GM12873 (cell line): ENCODE results near the gene SGO2.

Experiments used
- TF ChIP-seq, protein P1 (sequence below): IDR thresholded peaks from 2 replicates; pipeline ENCODE4 v1.5.1; 2012; ENCODE audit warnings: low read depth, mild to moderate bottlenecking, moderate library complexity, low read length, control low read depth; ENCODE audit not compliant: insufficient read depth; ENCODE audit errors: missing control alignments

SGO2 gene

DNA sequence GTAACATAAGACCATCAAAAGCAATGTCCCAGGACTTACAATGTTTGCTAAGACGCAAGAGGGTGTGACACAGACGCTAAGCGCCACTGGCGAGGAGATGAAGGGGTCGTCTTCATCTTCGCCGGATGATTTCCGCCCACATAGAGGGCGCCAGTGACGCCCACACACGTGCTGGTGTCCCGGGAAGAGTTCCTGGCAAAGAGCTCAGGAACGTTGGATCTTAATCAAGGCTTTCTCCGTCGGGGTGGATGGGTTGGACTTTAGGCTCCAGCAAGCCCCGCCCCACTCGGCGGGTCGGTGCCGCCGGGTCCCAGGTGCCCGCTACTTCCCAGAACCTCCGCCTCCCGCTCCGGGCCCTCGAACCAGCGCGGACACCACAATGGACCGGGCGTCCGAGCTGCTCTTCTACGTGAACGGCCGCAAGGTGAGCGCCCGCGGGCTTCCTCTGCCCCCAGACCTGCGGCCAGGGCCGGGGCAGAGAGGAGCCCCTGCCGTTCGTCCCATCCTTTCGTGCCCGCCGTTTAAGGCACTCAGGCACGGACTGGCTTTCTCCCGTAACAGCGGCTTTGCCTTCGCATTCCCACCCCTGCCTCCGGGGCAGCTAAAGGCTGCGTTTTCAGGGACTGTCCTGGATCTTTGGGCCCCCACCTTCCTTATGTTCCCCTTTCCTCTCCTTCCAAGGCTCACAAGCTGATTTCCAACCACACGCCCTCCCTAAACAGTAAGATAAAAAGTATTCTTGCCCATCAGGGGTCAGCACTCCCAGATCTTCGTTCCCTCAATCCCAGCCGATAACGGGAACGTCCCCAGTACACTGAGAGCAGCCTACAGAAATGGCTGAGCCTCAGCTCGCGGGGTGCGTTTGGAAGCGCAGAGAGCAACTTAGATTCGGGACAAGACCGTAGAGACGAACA, 60.0 kb downstream of the SGO2 start, which contains the start of gene AOX1:
TSS of gene AOX1 (plus strand) at position 285 of the 914 bp plus-strand sequence. CDS start at position 380, 95 bp downstream.
- TF ChIP-seq, protein P1, sequence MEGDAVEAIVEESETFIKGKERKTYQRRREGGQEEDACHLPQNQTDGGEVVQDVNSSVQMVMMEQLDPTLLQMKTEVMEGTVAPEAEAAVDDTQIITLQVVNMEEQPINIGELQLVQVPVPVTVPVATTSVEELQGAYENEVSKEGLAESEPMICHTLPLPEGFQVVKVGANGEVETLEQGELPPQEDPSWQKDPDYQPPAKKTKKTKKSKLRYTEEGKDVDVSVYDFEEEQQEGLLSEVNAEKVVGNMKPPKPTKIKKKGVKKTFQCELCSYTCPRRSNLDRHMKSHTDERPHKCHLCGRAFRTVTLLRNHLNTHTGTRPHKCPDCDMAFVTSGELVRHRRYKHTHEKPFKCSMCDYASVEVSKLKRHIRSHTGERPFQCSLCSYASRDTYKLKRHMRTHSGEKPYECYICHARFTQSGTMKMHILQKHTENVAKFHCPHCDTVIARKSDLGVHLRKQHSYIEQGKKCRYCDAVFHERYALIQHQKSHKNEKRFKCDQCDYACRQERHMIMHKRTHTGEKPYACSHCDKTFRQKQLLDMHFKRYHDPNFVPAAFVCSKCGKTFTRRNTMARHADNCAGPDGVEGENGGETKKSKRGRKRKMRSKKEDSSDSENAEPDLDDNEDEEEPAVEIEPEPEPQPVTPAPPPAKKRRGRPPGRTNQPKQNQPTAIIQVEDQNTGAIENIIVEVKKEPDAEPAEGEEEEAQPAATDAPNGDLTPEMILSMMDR: no peak

DNA sequence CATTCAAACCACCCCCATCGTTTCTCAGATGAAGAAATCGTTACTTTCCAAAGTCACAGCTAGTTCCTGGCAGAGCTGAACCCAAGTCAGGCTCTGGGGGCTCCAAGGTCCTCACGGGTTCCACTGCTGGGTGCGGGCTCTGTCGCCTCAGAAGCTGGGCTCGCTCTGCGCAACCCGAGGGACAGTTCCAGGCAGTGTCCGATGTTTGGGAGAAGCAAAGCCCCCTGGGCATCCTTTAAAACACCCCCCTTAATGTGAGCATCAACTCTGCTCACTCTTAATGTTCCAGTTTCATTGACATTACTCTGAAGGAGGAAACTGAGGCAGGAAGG, 60.6 kb downstream of the SGO2 start:
- TF ChIP-seq, protein P1: no peak

DNA sequence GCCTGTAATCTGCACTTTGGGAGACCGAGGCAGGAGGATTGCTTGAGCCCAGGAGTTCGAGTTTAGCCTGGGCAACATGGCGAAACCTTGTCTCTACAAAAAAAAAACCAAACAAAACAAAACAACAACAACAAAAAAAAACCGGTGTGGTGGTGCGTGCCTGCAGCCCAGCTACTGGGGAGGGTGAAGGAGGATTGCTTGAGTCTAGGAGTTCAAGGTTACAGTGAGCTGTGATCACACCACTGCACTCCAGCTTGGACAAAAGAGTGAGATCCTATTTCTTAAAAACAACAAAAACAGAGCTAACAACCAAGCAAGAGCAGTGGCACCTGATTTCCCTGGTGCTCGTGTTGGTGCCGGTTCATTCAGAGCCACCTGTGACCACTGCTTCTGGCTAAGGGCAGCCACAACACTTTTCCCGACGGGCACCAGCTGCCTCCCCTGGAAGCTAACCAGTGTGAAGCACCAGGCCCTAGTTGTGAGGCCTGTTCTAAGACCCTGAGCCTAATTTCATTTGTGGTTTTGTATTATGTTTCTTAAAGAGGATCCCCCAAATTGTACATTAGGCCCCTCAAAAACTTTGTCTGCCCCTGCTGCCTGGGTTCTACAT, 61.1 kb downstream of the SGO2 start:
- TF ChIP-seq, protein P1: no peak

DNA sequence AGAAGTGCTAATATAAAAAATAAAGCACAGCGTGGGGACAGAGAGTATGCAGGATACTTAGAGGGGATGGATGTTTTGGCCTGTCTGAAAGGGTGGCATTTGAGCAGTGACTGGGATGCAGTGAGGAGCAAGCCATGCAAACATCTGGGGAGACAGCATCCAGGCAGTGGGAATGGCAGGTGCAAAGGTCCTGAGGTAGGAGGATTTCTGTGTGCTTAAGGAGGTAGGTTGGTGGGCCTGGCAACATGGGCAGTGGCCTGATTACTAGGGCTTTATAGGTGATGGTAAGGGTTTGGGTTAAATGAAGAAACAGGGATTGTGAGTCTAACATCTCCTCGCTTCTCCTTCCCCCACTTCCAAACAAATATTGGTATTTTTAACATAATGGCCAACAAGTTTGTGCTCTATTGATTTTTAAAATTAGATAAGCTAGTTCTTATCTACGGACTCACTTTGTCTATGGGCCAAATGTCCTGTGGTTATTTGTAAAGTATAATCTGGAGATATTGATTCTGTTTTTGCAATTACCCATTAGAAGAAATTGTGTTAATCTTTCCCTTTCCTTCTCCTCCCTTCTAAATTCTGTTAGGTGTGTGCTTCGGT, 62.2 kb downstream of the SGO2 start:
- TF ChIP-seq, protein P1: no peak

DNA sequence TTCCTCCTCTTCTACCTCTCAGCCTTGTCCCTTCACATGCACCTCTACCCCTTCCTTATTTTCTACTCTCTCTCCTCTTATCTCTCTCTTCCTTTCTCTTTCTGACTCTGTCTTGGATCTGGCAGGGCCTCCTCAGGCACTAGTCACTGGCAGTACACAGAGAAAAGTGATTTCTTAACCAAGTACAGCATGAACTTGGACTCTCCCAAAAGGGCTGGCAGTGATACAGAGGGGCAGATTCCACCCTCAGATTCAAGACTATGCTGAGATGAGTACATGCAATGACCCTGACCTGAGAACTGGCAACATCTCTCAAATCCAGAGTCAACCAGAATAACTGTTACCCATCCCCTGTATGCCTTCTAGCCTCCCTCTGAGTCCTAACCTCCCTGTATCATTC, 64.1 kb downstream of the SGO2 start:
- TF ChIP-seq, protein P1: no peak

DNA sequence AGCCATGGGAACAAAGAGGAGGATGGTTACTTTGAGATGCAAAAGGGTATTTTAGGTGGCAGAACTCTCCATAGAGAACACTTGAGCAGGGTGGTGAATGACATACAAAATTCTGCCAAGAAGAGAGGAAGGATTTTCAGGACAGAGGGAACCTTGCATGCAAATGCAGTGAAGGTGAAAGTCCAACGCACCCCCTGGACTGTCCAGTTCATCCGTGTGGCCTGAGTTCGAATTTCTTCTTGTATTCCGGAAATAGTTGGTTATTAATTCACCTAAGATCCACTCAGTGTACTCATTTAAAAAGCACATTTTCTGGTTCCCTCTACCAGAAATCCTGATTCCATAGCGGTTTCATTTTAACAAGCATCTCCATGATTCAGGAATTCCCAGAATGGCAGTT, 65.3 kb downstream of the SGO2 start:
- TF ChIP-seq, protein P1: no peak
